SK-N-MC (cell line): ENCODE data around the gene PPA2.

Experiments
- EZH2 ChIP-seq: fragments of 200-600 bp; sonication (generic); IDR thresholded peaks from one replicate; pipeline ENCODE4 v1.6.1; 2017; ENCODE audit warnings: antibody characterized with exemption
- FOXP2 ChIP-seq: optimal IDR thresholded peaks from 2 replicates; pipeline ENCODE3; 2011; ENCODE audit warnings: mild to moderate bottlenecking, moderate library complexity; ENCODE audit not compliant: insufficient read depth; ENCODE audit errors: extremely low read length, control extremely low read depth
- POLR2AphosphoS5 ChIP-seq: IDR thresholded peaks from 2 replicates; pipeline ENCODE4 v1.6.1; 2012; ENCODE audit warnings: mild to moderate bottlenecking, low read depth, low read length, borderline replicate concordance

DNA sequence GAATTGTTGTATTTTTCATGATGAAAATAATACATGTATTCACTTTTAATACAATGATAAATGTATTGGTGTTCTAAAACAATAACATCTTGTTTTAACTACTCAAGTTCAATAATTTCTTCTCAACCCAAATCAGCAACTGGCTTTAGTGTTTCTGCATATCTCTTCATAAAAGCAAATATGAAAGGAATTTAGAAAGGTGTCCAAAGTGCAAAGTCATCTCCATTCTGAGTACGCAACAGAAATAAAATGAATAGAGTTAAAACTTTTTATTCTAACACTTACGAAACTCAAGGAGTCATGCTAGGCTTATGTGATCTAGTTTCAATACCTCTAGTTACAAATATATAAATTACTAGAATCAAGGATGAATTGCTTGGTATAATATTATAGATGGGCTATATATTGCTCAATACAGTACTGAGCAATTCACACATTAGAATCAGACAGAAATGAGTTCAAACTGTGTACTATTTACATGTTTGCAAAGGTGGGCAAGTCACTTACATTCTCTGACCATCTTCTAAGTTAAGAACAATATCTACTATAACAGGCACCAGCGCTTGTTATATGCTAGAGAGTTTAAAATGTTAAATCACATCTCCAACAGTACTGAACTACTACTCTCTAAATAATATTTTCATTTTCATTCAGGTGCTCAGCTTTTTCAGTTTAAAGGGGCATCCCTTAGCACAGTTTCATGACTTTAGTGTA, 51.5 kb downstream of the PPA2 start:
- TF ChIP-seq EZH2 (no peak), POLR2AphosphoS5 (no peak), FOXP2 (no peak)
